Naive thymus-derived CD4-positive, alpha-beta T cell (primary cell): ENCODE measurements around the gene RAD23B. TPM values are rescaled to one million over a fixed set of nuclear protein-coding genes. Genes with fewer than 3 reads are reported as not detected.

Source experiments
- ATAC-seq: fragments of 150-1000 bp; cut with Tn5 transposase; 2 replicates; pipeline ENCODE4 v1.10.0; 2021; ENCODE audit warnings: mild to moderate bottlenecking, moderate library complexity
- CTCF ChIA-PET: fragments of 350-600 bp; sonication (Branson Sonifier 250); formaldehyde crosslinking; loops from one replicate; lab custom pipeline; 2021; ENCODE audit warnings: antibody characterized with exemption; lab: Charles Lee
- POLR2A ChIA-PET: fragments of 350-600 bp; sonication (Branson Sonifier 250); formaldehyde crosslinking; loops from one replicate; lab custom pipeline; 2021; ENCODE audit warnings: antibody characterized with exemption, inconsistent platforms; lab: Charles Lee
- DNase-seq, 9 donors: peaks; one replicate each; pipeline versions ENCODE4 v3.0.0 to v3.0.0-alpha.2; 2020 to 2022; ENCODE audit warnings: mixed read lengths in 1 of 9
- H3K27ac ChIP-seq: one replicate; pipeline ENCODE4 v1.7.0; 2013; ENCODE audit warnings: mild to moderate bottlenecking, low read depth, low read length, moderate library complexity
- H3K27me3 ChIP-seq, 2 donors: one replicate each; pipeline ENCODE4 v1.7.0; 2013; ENCODE audit warnings: low read length in 2 of 2, mild to moderate bottlenecking in 2 of 2, moderate library complexity in 2 of 2; ENCODE audit not compliant: control insufficient read depth in 2 of 2, insufficient read depth in 2 of 2
- H3K36me3 ChIP-seq, 3 experiments: 1 replicate in 2 of 3; 2 replicates in 1 of 3; pipeline ENCODE4 v1.7.0; 2013; ENCODE audit warnings: low read length in 3 of 3, mild to moderate bottlenecking in 3 of 3, moderate library complexity in 1 of 3; ENCODE audit not compliant: insufficient read depth in 3 of 3, control insufficient read depth in 2 of 3
- H3K4me1 ChIP-seq, 2 donors: one replicate each; pipeline ENCODE4 v1.7.0; 2013; ENCODE audit warnings: low read length in 2 of 2, mild to moderate bottlenecking in 2 of 2, moderate library complexity in 1 of 2; ENCODE audit not compliant: control insufficient read depth in 2 of 2, insufficient read depth in 2 of 2
- H3K4me3 ChIP-seq: 2 replicates; pipeline ENCODE4 v1.7.0; 2013; ENCODE audit warnings: mild to moderate bottlenecking, low read length
- H3K9me3 ChIP-seq, 3 experiments: 1 replicate in 2 of 3; 2 replicates in 1 of 3; pipeline ENCODE4 v1.7.0; 2013; ENCODE audit warnings: low read length in 3 of 3; ENCODE audit not compliant: control insufficient read depth in 2 of 3
- H3K27ac Mint-ChIP-seq, 9 donors: one replicate each; pipeline ENCODE4 v1.8.0; 2020 to 2022; ENCODE audit warnings: mixed read lengths in 9 of 9, mild to moderate bottlenecking in 8 of 9, moderate library complexity in 5 of 9, inconsistent platforms in 2 of 9
- H3K27me3 Mint-ChIP-seq, 5 donors: one replicate each; pipeline ENCODE4 v1.8.0; 2021 to 2022; ENCODE audit warnings: mixed read lengths in 5 of 5, mild to moderate bottlenecking in 1 of 5
- H3K36me3 Mint-ChIP-seq, 5 donors: one replicate each; pipeline ENCODE4 v1.8.0; 2020 to 2022; ENCODE audit warnings: mixed read lengths in 5 of 5, mild to moderate bottlenecking in 3 of 5, inconsistent platforms in 1 of 5
- H3K4me1 Mint-ChIP-seq, 7 donors: one replicate each; pipeline ENCODE4 v1.8.0; 2020 to 2022; ENCODE audit warnings: mixed read lengths in 7 of 7, mild to moderate bottlenecking in 3 of 7, inconsistent platforms in 1 of 7
- H3K4me3 Mint-ChIP-seq, 10 donors: one replicate each; pipeline ENCODE4 v1.8.0; 2020 to 2022; ENCODE audit warnings: mild to moderate bottlenecking in 10 of 10, mixed read lengths in 10 of 10, moderate library complexity in 6 of 10, inconsistent platforms in 2 of 10
- H3K9me3 Mint-ChIP-seq, 11 donors: one replicate each; pipeline ENCODE4 v1.8.0; 2020 to 2022; ENCODE audit warnings: mixed read lengths in 11 of 11, mild to moderate bottlenecking in 4 of 11, inconsistent platforms in 1 of 11, moderate library complexity in 1 of 11
- intact Hi-C, 2 donors: fragments of 100-400 bp; cut with micrococcal nuclease; formaldehyde crosslinking; loops; one replicate each; pipeline ENCODE4 v1.15.1; 2023
- polyA plus RNA-seq, 2 donors: library from polyadenylated mRNA; unstranded; fragments of 300-500 nt; fragmentation: Illumina TruSeq; gene quantifications; one replicate each; pipeline ENCODE4 v1.2.3, GENCODE V29; 2021
- total RNA-seq, 6 experiments: library from RNA in 5 of 6; stranded (reverse) in 5 of 6; gene quantifications; 1 replicate in 5 of 6; 2 replicates in 1 of 6; pipeline ENCODE4 v1.2.3 and lab custom pipeline; 2021 to 2026

The RAD23B gene
- total and polyA plus RNA-seq, 7 experiments from 2014 or later = 8.9 to 102 (median 50.9) TPM

GRCh38 chr9:107242073-107243030, 40.7 kb upstream of the RAD23B start:
- H3K4me1 ChIP-seq = no peaks in the 10 kb centered on the region
- H3K27ac Mint-ChIP-seq = peak overlapping the region in 1 of 9 donors; percentile 53
- intact Hi-C loops = loop anchor here (2.0 to 5.0 kb wide), 2 partner anchors 40 to 80 kb away; partner anchors contain the start of gene RAD23B (in 1 of the 2)
- ATAC-seq (no peak), DNase-seq (no peak)
- H3K27me3 ChIP-seq = no peaks in the 10 kb centered on the region
- no peaks in the 10 kb centered on the region for H3K36me3 Mint-ChIP-seq
- H3K36me3 ChIP-seq = no peaks in the 10 kb centered on the region
- H3K27ac ChIP-seq = no peak overlapping the region
- no peak overlapping the region for H3K4me3 ChIP-seq
- ChIA-PET CTCF (no interaction called here), POLR2A (no interaction called here)
- H3K9me3 ChIP-seq = no peaks in the 10 kb centered on the region
- peaks cover 0 to 4% (median 0%) of the 10 kb centered on the region in 5 donors for H3K27me3 Mint-ChIP-seq
- H3K9me3 Mint-ChIP-seq = peaks cover 0 to 2% (median 0%) of the 10 kb centered on the region in 11 donors
- H3K4me1 Mint-ChIP-seq = peaks cover 5 to 20% (median 12%) of the 10 kb centered on the region in 7 donors
- H3K4me3 Mint-ChIP-seq = no peak overlapping the region

GRCh38 chr9:107243742-107244141, 39.3 kb upstream of the RAD23B start:
- peak in 2 of 9 donors; percentile 8 to 28 for DNase-seq
- ATAC-seq = no peak
- Mint-ChIP-seq H3K27ac (peak overlapping the region in 2 of 9 donors; percentile 2 to 43), H3K4me1 (peaks cover 5 to 20% (median 12%) of the 10 kb centered on the region in 7 donors), H3K27me3 (peaks cover 0 to 1% (median 0%) of the 10 kb centered on the region in 5 donors), H3K9me3 (peaks cover 0 to 2% (median 0%) of the 10 kb centered on the region in 11 donors), H3K36me3 (no peaks in the 10 kb centered on the region), H3K4me3 (no peak overlapping the region)
- Histone ChIP-seq H3K27me3 (no peaks in the 10 kb centered on the region), H3K4me3 (no peak overlapping the region), H3K27ac (no peak overlapping the region), H3K4me1 (no peaks in the 10 kb centered on the region), H3K9me3 (no peaks in the 10 kb centered on the region), H3K36me3 (no peaks in the 10 kb centered on the region)
- POLR2A ChIA-PET = no interaction called here
- CTCF ChIA-PET = no interaction called here
- intact Hi-C loops = loop anchor here (2.0 to 5.0 kb wide), 2 partner anchors 39 to 79 kb away; partner anchors contain the start of gene RAD23B (in 2 of the 2)

- H3K4me1 ChIP-seq = no peaks in the 10 kb centered on the region
- ChIA-PET CTCF (interaction anchor here (1.0 kb wide), 1 partner anchor 95 kb away, joined by 5 read pairs; no protein-coding TSS in a partner anchor), POLR2A (no interaction called here)
- peak overlapping the region in 1 of 9 donors; percentile 28 for H3K27ac Mint-ChIP-seq
- H3K27me3 ChIP-seq = no peaks in the 10 kb centered on the region
- intact Hi-C loops = no loop called here
- DNase-seq (no peak), ATAC-seq (no peak)
- H3K4me3 Mint-ChIP-seq = peak overlapping the region in 3 of 10 donors; percentile 7 to 47 (median 42)
- H3K9me3 ChIP-seq = no peaks in the 10 kb centered on the region
- no peaks in the 10 kb centered on the region for H3K36me3 ChIP-seq
- H3K9me3 Mint-ChIP-seq = peaks cover 0 to 2% (median 0%) of the 10 kb centered on the region in 11 donors
- H3K27me3 Mint-ChIP-seq = peaks cover 4 to 8% (median 5%) of the 10 kb centered on the region in 5 donors
- peaks cover 5 to 20% (median 12%) of the 10 kb centered on the region in 7 donors for H3K4me1 Mint-ChIP-seq
- no peaks in the 10 kb centered on the region for H3K36me3 Mint-ChIP-seq
- peak overlapping the region; percentile 11 for H3K4me3 ChIP-seq
- no peak overlapping the region for H3K27ac ChIP-seq
Observed at GRCh38 chr9:107246259-107247254, 36.5 kb upstream of the RAD23B start.

- POLR2A ChIA-PET = no interaction called here
Observed at GRCh38 chr9:107248714-107249113, 34.4 kb upstream of the RAD23B start.

GRCh38 chr9:107249131-107249533, 33.9 kb upstream of the RAD23B start:
- no peaks in the 10 kb centered on the region for H3K36me3 ChIP-seq
- peaks cover 10 to 23% (median 12%) of the 10 kb centered on the region in 5 donors for H3K27me3 Mint-ChIP-seq
- no peaks in the 10 kb centered on the region for H3K9me3 ChIP-seq
- ChIA-PET POLR2A (no interaction called here), CTCF (interaction anchor here (1.5 kb wide), 1 partner anchor 10 kb away, joined by 3 read pairs; no protein-coding TSS in a partner anchor)
- intact Hi-C loops = no loop called here
- H3K4me3 Mint-ChIP-seq = no peak overlapping the region
- peaks cover 0 to 2% (median 0%) of the 10 kb centered on the region in 11 donors for H3K9me3 Mint-ChIP-seq
- H3K4me1 ChIP-seq = no peaks in the 10 kb centered on the region
- peaks cover 0 to 5% (median 0%) of the 10 kb centered on the region in 5 donors for H3K36me3 Mint-ChIP-seq
- DNase-seq = no peak
- no peak overlapping the region for H3K27ac Mint-ChIP-seq
- H3K27ac ChIP-seq = no peak overlapping the region
- no peak overlapping the region for H3K4me3 ChIP-seq
- H3K4me1 Mint-ChIP-seq = peaks cover 0 to 10% (median 5%) of the 10 kb centered on the region in 7 donors
- H3K27me3 ChIP-seq = no peaks in the 10 kb centered on the region
- no peak for ATAC-seq

More at GRCh38 chr9:107248714-107249113, 34.4 kb upstream of the RAD23B start:
- ATAC-seq = no peak
- no peak overlapping the region for H3K4me3 ChIP-seq
- no peaks in the 10 kb centered on the region for H3K4me1 ChIP-seq
- intact Hi-C loops = no loop called here
- H3K36me3 ChIP-seq = no peaks in the 10 kb centered on the region
- no peak for DNase-seq
- CTCF ChIA-PET = interaction anchor here (1.5 kb wide), 1 partner anchor 9 kb away, joined by 3 read pairs; no protein-coding TSS in a partner anchor
- Mint-ChIP-seq H3K9me3 (peaks cover 0 to 2% (median 0%) of the 10 kb centered on the region in 11 donors), H3K27ac (no peak overlapping the region), H3K4me1 (peaks cover under 1 to 13% (median 9%) of the 10 kb centered on the region in 7 donors), H3K4me3 (no peak overlapping the region), H3K27me3 (peaks cover 10 to 21% (median 12%) of the 10 kb centered on the region in 5 donors), H3K36me3 (peaks cover 0 to 5% (median 0%) of the 10 kb centered on the region in 5 donors)
- H3K27me3 ChIP-seq = no peaks in the 10 kb centered on the region
- no peak overlapping the region for H3K27ac ChIP-seq
- no peaks in the 10 kb centered on the region for H3K9me3 ChIP-seq
